GM19023 (cell line): ENCODE data around the gene C16orf74.

ENCODE experiments used
- ATAC-seq: cut with Tn5 transposase; IDR thresholded peaks from one replicate; pipeline ENCODE4 v1.9.1; 2021; ENCODE audit warnings: mild to moderate bottlenecking, moderate library complexity; ENCODE audit not compliant: unreplicated experiment

The C16orf74 gene

GRCh38 chr16:85719605-85720301 is 31.1 kb downstream of the C16orf74 start:
- no peak for ATAC-seq

GRCh38 chr16:85718682-85719081 is 32.2 kb downstream of the C16orf74 start:
- no peak for ATAC-seq

- no peak for ATAC-seq
Measured at GRCh38 chr16:85718153-85718477, 32.8 kb downstream of the C16orf74 start.

- ATAC-seq: no peak
Measured at GRCh38 chr16:85717393-85718152, 33.3 kb downstream of the C16orf74 start.

- ATAC-seq: no peak
Measured at GRCh38 chr16:85716680-85717038, 34.2 kb downstream of the C16orf74 start.

- no peak for ATAC-seq
Measured at GRCh38 chr16:85716022-85716679, 34.7 kb downstream of the C16orf74 start.

GRCh38 chr16:85715169-85716021 is 35.5 kb downstream of the C16orf74 start:
- ATAC-seq: no peak

GRCh38 chr16:85712801-85713200 is 38.1 kb downstream of the C16orf74 start:
- ATAC-seq: no peak

- ATAC-seq: no peak
Measured at GRCh38 chr16:85711982-85712587, 38.8 kb downstream of the C16orf74 start.

- ATAC-seq: no peak
Measured at GRCh38 chr16:85710732-85711131, 40.2 kb downstream of the C16orf74 start.

- ATAC-seq: no peak
Measured at GRCh38 chr16:85709766-85710585, 40.9 kb downstream of the C16orf74 start.

GRCh38 chr16:85708338-85708737 is 42.6 kb downstream of the C16orf74 start:
- no peak for ATAC-seq

GRCh38 chr16:85707528-85708095 is 43.3 kb downstream of the C16orf74 start:
- no peak for ATAC-seq

GRCh38 chr16:85706449-85707034 is 44.4 kb downstream of the C16orf74 start:
- no peak for ATAC-seq

- no peak for ATAC-seq
Measured at GRCh38 chr16:85704900-85705846, 45.7 kb downstream of the C16orf74 start.

- no peak for ATAC-seq
Measured at GRCh38 chr16:85704011-85704410, 46.9 kb downstream of the C16orf74 start.

- ATAC-seq: no peak
Measured at GRCh38 chr16:85699628-85700027, 51.3 kb downstream of the C16orf74 start.

GRCh38 chr16:85698935-85699558 is 51.8 kb downstream of the C16orf74 start:
- no peak for ATAC-seq
